HG02623 (cell line): ENCODE results near the gene NYNRIN.
A peak's percentile ranks its signal among the peaks of the same experiment; 100 is the strongest.

Source experiments
- ATAC-seq: cut with Tn5 transposase; IDR thresholded peaks from one replicate; pipeline ENCODE4 v1.9.1; 2021; ENCODE audit warnings: moderate library complexity; ENCODE audit not compliant: unreplicated experiment

Gene NYNRIN

DNA sequence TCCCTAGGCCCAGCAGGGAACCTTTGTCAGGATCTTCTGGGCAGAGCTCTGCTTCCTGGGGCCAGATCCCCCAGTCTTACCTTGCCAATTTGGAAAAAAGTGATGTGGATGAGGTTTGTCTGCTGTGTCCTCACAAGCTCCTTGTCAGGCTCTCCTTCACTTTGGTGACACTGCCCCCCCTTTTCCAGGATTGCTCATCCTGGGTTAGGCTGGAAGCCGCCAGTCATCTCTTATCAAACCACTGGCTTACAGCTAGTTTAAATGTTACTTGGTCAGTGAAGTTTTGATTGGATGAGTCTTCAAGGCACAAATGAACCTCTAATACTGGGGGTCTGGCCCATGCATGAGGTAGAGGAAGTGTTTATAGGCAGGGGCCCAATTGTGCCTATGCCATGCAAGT, 15.3 kb downstream of the NYNRIN start:
- no peak for ATAC-seq

DNA sequence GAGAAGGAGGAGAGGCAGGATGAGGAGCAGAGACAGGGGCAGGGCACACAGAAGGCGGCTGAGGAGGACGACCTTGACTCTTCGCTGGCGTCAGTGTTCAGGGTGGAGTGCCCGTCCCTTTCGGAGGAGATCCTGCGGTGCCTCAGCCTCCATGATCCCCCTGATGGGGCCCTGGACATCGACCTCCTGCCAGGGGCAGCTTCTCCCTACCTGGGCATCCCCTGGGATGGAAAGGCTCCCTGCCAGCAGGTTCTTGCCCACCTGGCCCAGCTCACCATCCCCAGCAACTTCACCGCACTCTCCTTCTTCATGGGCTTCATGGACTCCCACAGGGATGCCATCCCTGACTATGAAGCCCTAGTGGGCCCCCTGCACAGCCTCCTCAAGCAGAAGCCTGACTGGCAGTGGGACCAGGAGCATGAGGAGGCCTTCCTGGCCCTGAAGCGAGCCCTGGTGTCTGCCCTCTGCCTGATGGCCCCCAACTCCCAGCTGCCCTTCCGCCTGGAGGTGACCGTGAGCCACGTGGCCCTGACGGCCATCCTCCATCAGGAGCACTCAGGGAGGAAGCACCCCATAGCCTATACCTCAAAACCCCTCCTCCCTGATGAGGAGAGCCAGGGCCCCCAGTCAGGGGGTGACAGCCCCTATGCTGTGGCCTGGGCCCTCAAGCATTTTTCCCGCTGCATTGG, 16.1 kb downstream of the NYNRIN start:
- ATAC-seq, result no peak

GRCh38 chr14:24415421-24416253, 16.8 kb downstream of the NYNRIN start:
- ATAC-seq, result no peak

DNA sequence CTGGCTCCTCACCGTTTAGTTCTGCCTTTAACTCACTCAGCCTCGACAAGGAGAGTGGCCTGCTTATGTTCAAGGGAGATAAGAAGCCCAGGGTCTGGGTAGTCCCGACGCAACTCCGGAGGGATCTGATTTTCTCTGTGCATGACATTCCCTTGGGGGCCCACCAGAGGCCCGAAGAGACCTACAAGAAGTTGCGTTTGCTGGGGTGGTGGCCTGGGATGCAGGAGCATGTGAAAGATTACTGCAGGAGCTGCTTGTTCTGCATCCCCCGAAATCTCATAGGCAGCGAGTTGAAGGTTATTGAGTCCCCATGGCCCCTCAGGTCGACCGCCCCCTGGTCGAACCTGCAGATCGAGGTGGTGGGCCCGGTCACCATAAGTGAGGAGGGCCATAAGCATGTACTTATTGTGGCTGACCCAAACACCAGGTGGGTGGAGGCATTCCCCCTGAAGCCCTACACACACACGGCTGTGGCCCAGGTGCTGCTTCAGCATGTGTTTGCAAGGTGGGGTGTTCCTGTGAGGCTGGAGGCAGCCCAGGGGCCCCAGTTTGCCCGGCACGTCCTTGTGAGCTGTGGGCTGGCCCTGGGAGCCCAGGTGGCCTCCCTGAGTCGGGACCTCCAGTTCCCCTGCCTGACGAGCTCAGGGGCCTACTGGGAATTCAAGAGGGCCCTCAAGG, 17.6 kb downstream of the NYNRIN start:
- ATAC-seq, result no peak

DNA sequence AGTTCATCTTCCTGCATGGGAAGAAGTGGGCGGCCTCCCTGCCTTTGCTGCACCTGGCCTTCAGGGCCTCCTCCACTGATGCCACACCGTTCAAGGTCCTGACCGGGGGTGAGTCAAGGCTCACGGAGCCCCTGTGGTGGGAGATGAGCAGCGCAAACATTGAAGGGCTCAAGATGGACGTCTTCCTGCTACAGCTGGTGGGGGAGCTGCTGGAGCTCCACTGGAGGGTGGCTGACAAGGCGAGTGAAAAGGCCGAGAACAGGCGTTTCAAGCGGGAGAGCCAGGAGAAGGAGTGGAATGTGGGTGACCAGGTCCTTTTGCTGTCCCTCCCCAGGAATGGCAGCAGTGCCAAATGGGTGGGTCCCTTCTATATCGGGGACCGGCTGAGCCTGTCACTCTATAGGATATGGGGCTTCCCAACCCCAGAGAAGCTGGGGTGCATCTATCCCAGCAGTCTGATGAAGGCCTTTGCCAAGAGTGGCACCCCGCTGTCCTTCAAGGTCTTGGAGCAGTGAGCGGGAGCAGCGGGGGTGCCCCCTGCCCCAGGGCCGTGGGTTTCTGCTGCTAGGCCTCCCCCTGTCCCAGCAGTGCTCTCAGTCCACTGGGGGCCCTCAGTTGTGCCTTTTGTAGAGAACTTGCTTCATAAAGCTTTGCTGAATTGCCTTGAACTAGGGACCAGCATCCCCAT, 18.3 kb downstream of the NYNRIN start:
- ATAC-seq, result no peak

GRCh38 chr14:24417832-24418491, 19.2 kb downstream of the NYNRIN start:
- no peak for ATAC-seq

DNA sequence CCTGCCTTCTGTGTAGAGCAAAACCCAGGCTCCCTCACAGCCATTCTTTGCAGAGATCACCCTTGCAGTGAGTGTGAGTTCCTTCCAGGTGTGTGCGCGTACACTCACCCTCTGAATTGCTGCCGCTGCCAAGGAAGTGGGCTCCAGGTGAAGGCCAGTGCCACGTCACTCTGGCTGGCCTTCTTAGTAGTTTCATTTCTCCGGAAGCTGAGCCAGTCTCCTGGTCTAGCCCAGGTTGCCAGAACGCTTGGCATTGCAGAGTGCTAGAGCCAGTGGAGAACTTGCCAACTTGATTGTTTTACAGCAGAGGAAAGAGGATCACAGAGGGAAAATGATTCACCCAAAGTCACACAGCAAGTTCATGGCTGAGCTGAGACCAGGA, 19.7 kb downstream of the NYNRIN start:
- no peak for ATAC-seq

DNA sequence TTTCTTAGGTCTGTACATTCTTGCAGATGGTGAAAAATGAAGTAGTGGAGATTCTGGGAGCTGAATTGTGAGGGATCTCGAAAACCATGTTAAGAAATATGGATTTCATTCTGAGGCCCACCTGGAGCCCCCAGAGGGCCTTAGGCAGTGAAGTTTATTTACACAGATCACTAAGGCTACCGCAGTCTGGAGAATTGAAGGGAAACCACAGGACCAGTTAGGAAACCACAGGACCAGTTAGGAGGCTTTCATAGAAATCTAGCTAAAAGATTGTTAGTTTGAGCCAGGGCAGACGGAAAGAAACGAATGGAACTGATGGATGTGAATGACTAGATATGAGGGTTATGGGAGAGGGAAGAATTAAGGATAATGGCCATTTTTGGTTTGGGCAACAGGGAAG, 23.5 kb downstream of the NYNRIN start:
- no peak for ATAC-seq

DNA sequence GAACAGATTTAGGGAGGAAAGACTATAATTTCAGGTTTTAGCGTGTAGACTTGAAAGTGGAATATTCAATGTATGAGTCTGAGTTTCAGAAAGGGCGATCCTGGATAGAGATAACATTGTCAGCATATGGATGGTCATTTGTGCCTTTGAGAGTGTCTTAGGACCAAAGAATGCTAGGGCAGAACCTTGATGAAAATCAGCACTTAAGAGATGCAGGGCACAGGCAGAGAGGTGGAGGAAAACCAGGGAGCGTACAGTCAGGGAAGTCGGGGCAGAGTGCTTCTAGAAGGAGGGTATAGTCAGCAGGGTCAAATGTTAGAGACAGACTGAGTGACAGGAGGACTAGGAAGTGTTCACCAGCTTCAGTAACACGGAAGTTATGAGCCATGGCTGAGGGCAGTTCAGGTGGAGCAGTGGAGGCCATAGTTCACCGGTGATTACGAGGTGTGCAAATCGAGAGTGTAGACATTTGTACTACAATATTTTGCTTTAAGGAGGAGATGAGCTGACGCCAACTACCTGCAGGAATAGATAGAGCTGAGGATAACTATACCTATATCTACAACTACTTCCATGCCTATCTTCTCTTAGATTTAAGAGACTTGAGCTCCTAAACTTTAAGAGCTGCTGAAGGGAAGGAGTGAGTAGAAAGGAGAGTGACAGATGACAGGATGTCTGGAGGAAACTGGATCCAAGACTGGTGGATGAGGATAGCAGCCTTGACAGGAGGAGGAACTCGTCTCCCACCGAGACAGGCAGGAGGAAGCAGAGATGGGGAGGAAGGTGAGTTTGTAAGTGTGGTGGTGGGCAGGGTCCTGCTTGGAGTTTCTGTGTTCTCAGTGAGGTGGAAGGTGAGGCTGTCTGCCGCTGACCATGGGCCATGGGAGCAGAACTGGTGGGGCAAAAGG, 24.1 kb downstream of the NYNRIN start:
- no peak for ATAC-seq

DNA sequence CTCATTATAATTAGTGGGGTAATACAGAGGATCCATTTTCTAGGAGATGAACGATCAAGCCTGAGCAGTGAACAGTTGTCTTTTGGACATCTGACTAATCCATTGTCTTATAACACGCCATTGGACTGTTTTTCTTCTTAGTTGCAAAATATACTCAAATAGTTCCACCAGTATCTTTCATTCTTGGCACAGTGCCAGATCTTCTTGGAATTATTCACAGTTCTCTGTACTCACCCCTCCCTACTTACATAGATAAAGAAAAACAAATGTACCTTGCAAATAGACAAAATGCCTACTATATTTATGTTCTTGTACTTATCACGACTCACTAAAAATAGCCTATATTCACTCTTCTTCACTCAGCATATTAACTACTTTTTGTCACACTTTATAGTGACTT, 26.9 kb downstream of the NYNRIN start:
- no peak for ATAC-seq

GRCh38 chr14:24426150-24426911, 27.5 kb downstream of the NYNRIN start:
- no peak for ATAC-seq

- no peak for ATAC-seq
These were observed 28.2 kb downstream of the NYNRIN start for GRCh38 chr14:24426912-24427536.

DNA sequence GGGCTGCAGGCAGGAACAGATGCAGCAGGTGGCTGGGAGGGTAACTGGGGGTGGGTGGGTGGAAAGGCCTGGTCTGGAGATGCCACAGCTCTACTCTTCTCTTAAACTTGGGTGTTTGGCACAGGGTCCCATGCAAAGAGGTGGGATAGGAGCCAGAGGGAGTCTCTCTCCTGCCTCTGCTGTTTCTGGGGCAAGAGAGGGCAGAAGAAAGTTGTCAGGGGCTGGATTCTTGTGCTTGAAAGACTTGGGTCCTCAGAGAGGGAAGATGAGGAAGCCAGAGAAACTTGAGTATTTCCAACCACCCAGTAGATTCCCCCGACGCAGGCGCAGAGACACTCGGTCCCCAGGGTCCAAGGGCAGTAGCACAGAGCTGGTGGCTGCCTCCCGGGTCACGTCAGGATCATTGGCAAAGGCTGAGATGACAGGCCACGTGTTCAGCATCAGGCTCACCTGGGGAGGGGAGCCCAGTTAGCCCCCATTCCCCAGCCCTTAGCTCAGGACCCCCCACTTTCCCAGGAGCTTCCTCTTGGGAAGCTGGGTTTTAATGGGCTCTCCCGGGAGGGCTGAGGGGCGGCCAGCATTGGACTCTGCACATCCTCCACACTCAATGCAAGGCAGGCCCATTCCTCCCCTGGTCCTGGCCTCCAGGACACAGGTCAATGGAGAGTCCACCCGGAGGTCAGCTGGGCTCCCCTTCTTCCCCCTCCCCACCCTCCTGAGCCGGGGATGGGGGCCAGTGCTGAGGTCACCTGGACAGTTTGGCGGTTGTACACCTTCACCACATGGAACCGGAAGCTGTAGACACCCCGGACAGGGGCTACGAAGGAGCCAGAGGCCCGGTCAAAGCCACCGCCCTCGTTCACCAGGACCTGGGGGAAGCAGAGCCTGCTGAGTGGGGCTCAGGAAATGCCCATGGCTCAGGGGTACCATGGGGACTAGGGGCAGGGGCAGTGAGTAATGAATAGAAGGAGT, 29.0 kb downstream of the NYNRIN start:
- ATAC-seq, result no peak

DNA sequence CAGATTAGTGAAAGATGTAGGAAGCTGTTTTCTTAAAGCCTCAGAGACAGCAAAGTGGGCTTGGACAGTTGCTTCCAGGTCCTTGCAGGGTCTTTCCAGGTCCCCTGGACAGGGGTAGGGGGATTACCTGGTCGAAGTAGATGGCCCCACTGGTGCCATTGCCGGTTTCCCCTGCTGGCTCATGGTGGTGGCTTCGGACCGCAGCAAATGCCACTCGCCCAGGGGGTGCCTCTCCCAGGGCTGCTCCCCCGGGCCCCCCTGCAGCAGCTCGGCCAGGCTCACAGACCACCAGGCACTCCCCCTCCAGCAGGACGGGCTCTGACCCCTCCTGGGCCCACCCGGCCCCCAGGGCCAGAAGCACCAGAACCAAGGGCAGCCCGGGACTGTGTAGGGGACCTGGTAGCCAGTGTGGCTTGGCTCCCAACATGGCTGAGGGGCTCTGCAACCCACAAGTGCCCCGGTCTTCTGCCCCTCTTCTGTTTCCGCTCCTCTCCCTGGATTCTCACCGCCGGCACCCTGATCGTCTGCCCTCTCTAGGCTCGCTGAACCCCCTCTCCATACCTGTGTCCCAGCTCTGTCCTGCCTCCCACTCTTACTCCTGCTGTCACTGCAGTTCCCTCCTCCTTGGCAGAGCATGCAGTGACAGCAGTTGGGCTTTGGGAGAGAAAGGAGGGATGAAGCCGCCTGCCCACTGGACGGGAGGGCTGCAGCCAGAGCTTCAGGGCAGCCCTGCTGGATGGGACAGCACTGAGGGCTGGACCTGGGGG, 30.0 kb downstream of the NYNRIN start:
- ATAC-seq, result no peak

GRCh38 chr14:24429395-24430142, 30.8 kb downstream of the NYNRIN start, which contains the start of the genes CBLN3 and KHNYN:
CBLN3 (minus strand) TSS chr14:24429668; CDS start chr14:24429054, 614 bp downstream.
KHNYN (plus strand) TSS chr14:24429954; CDS start chr14:24430731, 777 bp downstream.
- ATAC-seq, result peak; percentile 85
